HCT116 (cell line): Measurements from ENCODE around the gene LRIF1. TPM values are rescaled to one million over a fixed set of nuclear protein-coding genes. Genes with fewer than 3 reads are reported as not detected.
A peak's percentile ranks its signal among the peaks of the same experiment; 100 is the strongest.

Experiments used
- ATAC-seq: fragments of 200-7000 bp; cut with Tn5 transposase; 2 replicates; pipeline ENCODE4 v1.9.1; 2020; ENCODE audit warnings: mild to moderate bottlenecking, moderate library complexity
- BruUV-seq: library from RNA; stranded (reverse); fragments of 400-500 nt; replicated peaks from 2 replicates; lab custom pipeline; 2021; lab: Mats Ljungman, UMichigan
- CTCF ChIA-PET: fragments of 300-600 bp; sonication (Branson Sonifier 250); formaldehyde crosslinking; loops from one replicate; lab custom pipeline; 2021; ENCODE audit warnings: antibody characterized with exemption; lab: Charles Lee
- POLR2A ChIA-PET: fragments of 300-600, 350-600 bp; sonication (Branson Sonifier 250); formaldehyde crosslinking; loops from one replicate; lab custom pipeline; 2021; ENCODE audit warnings: antibody characterized with exemption; lab: Charles Lee
- RAD21 ChIA-PET, 2 experiments: fragments of 300-600 bp; sonication (Branson Sonifier 250); formaldehyde crosslinking; loops; one replicate each; lab custom pipeline; 2023; ENCODE audit warnings: low total read pairs in 2 of 2; ENCODE audit not compliant: uncharacterized antibody in 2 of 2, unreplicated experiment in 2 of 2, low non-redundant PET in 1 of 2; lab: Charles Lee
- DNase-seq: peaks from one replicate; pipeline ENCODE4 v3.0.0-alpha.2; 2010; ENCODE audit warnings: low read depth, low spot score
- H2AFZ ChIP-seq: fragments of 200-600 bp; shearing (Covaris generic), sonication (generic); 2 replicates; pipeline ENCODE4 v1.6.1; 2017; ENCODE audit warnings: low read depth, mixed run types, mixed read lengths, antibody characterized with exemption, low read length; ENCODE audit not compliant: poor library complexity, severe bottlenecking
- H3K27ac ChIP-seq: 2 replicates; pipeline ENCODE4 v1.5.1; 2012; ENCODE audit warnings: low read depth, low read length
- H3K27me3 ChIP-seq: fragments of 200-600 bp; sonication (generic); 2 replicates; pipeline ENCODE4 v1.6.1; 2016; ENCODE audit warnings: mixed run types, low read length, mixed read lengths; ENCODE audit not compliant: insufficient read depth
- H3K36me3 ChIP-seq, 2 experiments: fragments of 200-500 bp in 1 of 2; fragments of 200-600 bp in 1 of 2; sonication (Bioruptor generic) in 1 of 2; sonication (generic) in 1 of 2; 2 replicates each; pipeline versions ENCODE4 v1.5.1 to v1.6.1; 2014 to 2016; ENCODE audit warnings: low read length in 2 of 2, inconsistent platforms in 1 of 2, mixed read lengths in 1 of 2, mixed run types in 1 of 2; ENCODE audit not compliant: insufficient read depth in 2 of 2, control insufficient read depth in 1 of 2
- H3K4me1 ChIP-seq, 2 experiments: fragments of 200-600 bp in 1 of 2; sonication (generic) in 1 of 2; 2 replicates each; pipeline versions ENCODE4 v1.5.1 to v1.6.1; 2012 to 2017; ENCODE audit warnings: low read length in 2 of 2, inconsistent platforms in 1 of 2, mild to moderate bottlenecking in 1 of 2, mixed read lengths in 1 of 2, mixed run types in 1 of 2, moderate library complexity in 1 of 2; ENCODE audit not compliant: insufficient read depth in 2 of 2, control insufficient read depth in 1 of 2
- H3K4me2 ChIP-seq: fragments of 200-600 bp; sonication (generic); 2 replicates; pipeline ENCODE4 v1.6.1; 2017; ENCODE audit warnings: mixed run types, low read length, mixed read lengths
- H3K4me3 ChIP-seq, 2 experiments: fragments of 200-600 bp in 1 of 2; sonication (generic) in 1 of 2; replicated peaks in 1 of 2; 2 replicates each; pipeline ENCODE4 v1.5.1; 2011 to 2016; ENCODE audit warnings: low read length in 2 of 2, control low read depth in 1 of 2, low read depth in 1 of 2, mild to moderate bottlenecking in 1 of 2, mixed read lengths in 1 of 2, mixed run types in 1 of 2
- H3K79me2 ChIP-seq: fragments of 200-600 bp; sonication (generic); 2 replicates; pipeline ENCODE4 v1.6.1; 2017; ENCODE audit warnings: mild to moderate bottlenecking, mixed run types, low read length, moderate library complexity, mixed read lengths; ENCODE audit not compliant: insufficient read depth
- H3K9ac ChIP-seq: fragments of 200-600 bp; sonication (generic); 2 replicates; pipeline ENCODE4 v1.6.1; 2016; ENCODE audit warnings: low read length, mixed read lengths
- H3K9me2 ChIP-seq: fragments of 200-600 bp; sonication (generic), shearing (Covaris generic); 2 replicates; pipeline ENCODE4 v1.6.1; 2017; ENCODE audit warnings: mixed run types, mild to moderate bottlenecking, moderate library complexity; ENCODE audit not compliant: insufficient read depth
- H3K9me3 ChIP-seq, 2 experiments: fragments of 200-500 bp in 1 of 2; fragments of 200-600 bp in 1 of 2; sonication (Bioruptor generic) in 1 of 2; sonication (generic) in 1 of 2; 2 replicates each; pipeline ENCODE4 v1.6.1; 2014 to 2017; ENCODE audit warnings: low read length in 2 of 2, mixed read lengths in 2 of 2, inconsistent platforms in 1 of 2, low read depth in 1 of 2, mild to moderate bottlenecking in 1 of 2, mixed run types in 1 of 2, moderate library complexity in 1 of 2; ENCODE audit not compliant: control insufficient read depth in 1 of 2, insufficient read depth in 1 of 2
- H4K20me1 ChIP-seq: fragments of 200-600 bp; sonication (generic), shearing (Covaris generic); 2 replicates; pipeline ENCODE4 v1.6.1; 2017; ENCODE audit warnings: mixed run types, mild to moderate bottlenecking, moderate library complexity; ENCODE audit not compliant: insufficient read depth
- EGR1 ChIP-seq: IDR thresholded peaks from 2 replicates; pipeline ENCODE4 v1.6.1; 2012; ENCODE audit warnings: low read depth
- FOSL1 ChIP-seq: IDR thresholded peaks from 2 replicates; pipeline ENCODE4 v1.6.1; 2012; ENCODE audit warnings: low read depth
- JUND ChIP-seq: IDR thresholded peaks from 2 replicates; pipeline ENCODE4 v1.6.1; 2012
- POLR2AphosphoS5 ChIP-seq: IDR thresholded peaks from 2 replicates; pipeline ENCODE4 v1.6.1; 2011; ENCODE audit warnings: mild to moderate bottlenecking, low read depth, low read length, moderate library complexity
- RAD21 ChIP-seq: IDR thresholded peaks from 2 replicates; pipeline ENCODE4 v1.6.1; 2012; ENCODE audit warnings: low read depth, mild to moderate bottlenecking
- SRF ChIP-seq: IDR thresholded peaks from 2 replicates; pipeline ENCODE4 v1.6.1; 2012; ENCODE audit warnings: low read depth
- TCF7L2 ChIP-seq: IDR thresholded peaks from 2 replicates; pipeline ENCODE4 v1.7.0; 2011; ENCODE audit warnings: borderline replicate concordance, inconsistent platforms; ENCODE audit not compliant: insufficient read depth, insufficient read length; ENCODE audit errors: extremely low read depth
- YY1 ChIP-seq: IDR thresholded peaks from 2 replicates; pipeline ENCODE4 v1.6.1; 2011; ENCODE audit warnings: low read length, low read depth, moderate library complexity, mild to moderate bottlenecking; ENCODE audit not compliant: insufficient replicate concordance; ENCODE audit errors: extremely low read depth
- ZFX ChIP-seq: fragments of 450-650 bp; IDR thresholded peaks from 2 replicates; pipeline ENCODE4 v1.6.1; 2017
- intact Hi-C: fragments of 100-400 bp; cut with micrococcal nuclease; formaldehyde crosslinking; loops from 2 replicates; pipeline ENCODE4 v1.10.0; 2022
- total RNA-seq: library from RNA; stranded (reverse); gene quantifications from one replicate; pipeline ENCODE4 v1.2.1, GENCODE V29; 2021; ENCODE audit not compliant: unreplicated experiment
- TF ChIP-seq, protein P1 (sequence below): IDR thresholded peaks from 2 replicates; pipeline ENCODE4 v1.6.1; 2012
- TF ChIP-seq, protein P2 (sequence below): IDR thresholded peaks from 2 replicates; pipeline ENCODE4 v1.6.1; 2011; ENCODE audit warnings: mild to moderate bottlenecking, low read length, moderate library complexity; ENCODE audit not compliant: insufficient replicate concordance; ENCODE audit errors: extremely low read depth
- TF ChIP-seq, protein P3 (sequence below): IDR thresholded peaks from 2 replicates; pipeline ENCODE4 v1.6.1; 2012; ENCODE audit warnings: low read depth

The LRIF1 gene
- total RNA-seq, 1 experiment from 2014 or later, result 21.8 TPM

DNA sequence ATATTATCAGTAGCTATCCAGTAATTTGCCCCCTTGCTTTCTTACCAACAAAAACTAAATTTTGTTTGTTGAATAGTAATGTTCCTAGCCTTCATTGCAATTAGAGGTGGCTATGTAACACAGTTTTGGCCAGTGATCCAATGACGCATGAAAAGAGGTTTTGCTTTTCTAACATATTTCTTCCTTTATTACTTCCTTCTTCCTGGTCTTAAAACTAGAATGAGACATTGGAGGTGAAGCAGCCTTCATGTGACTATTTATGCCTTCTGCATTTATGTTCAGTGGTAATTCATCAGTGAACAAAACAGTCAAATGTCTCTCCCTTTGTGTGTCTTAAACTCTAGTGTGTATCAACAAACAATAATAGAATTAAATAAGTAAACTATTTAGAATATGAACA, 35.5 kb downstream of the LRIF1 start:
- Histone ChIP-seq H3K27me3 (no peaks in the 10 kb centered on the region), H2AFZ (peak overlapping the region; percentile 95), H3K9me2 (no peaks in the 10 kb centered on the region), H3K4me2 (peak overlapping the region; percentile 42; the same call in 1 of the 2 replicates), H3K36me3 (no peaks in the 10 kb centered on the region), H4K20me1 (no peaks in the 10 kb centered on the region), H3K27ac (no peak overlapping the region), H3K4me1 (peaks cover 8 to 12% of the 10 kb centered on the region in 2 experiments; a peak in 3 of 4 replicates), H3K4me3 (no peak overlapping the region), H3K9ac (no peak overlapping the region), H3K79me2 (no peaks in the 10 kb centered on the region), H3K9me3 (no peaks in the 10 kb centered on the region)
- CTCF ChIA-PET, result no interaction called here
- TF ChIP-seq, protein P1, sequence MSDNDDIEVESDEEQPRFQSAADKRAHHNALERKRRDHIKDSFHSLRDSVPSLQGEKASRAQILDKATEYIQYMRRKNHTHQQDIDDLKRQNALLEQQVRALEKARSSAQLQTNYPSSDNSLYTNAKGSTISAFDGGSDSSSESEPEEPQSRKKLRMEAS, result no peak
- TF ChIP-seq SRF (no peak), YY1 (no peak), EGR1 (no peak), JUND (no peak), ZFX (no peak), POLR2AphosphoS5 (no peak), TCF7L2 (no peak)
- BruUV-seq, result no TSS peak
- RAD21 ChIA-PET, result no interaction called here
- POLR2A ChIA-PET, result interaction anchor here (1.2 to 1.4 kb wide), 2 partner anchors 8 to 36 kb away, joined by 3 read pairs; no protein-coding TSS in a partner anchor
- DNase-seq, result no peak
- intact Hi-C loops, result no loop called here
- no peak for ATAC-seq

- Histone ChIP-seq H3K36me3 (no peaks in the 10 kb centered on the region), H2AFZ (peak overlapping the region; percentile 95), H3K27me3 (no peaks in the 10 kb centered on the region), H3K4me3 (peak overlapping the region in 1 of 2 experiments; percentile 5; a peak in 1 of 4 replicates), H3K4me2 (peak overlapping the region; percentile 42), H3K27ac (no peak overlapping the region), H4K20me1 (no peaks in the 10 kb centered on the region), H3K9me2 (no peaks in the 10 kb centered on the region), H3K9ac (no peak overlapping the region), H3K4me1 (peaks cover 8 to 12% of the 10 kb centered on the region in 2 experiments; a peak in 3 of 4 replicates), H3K9me3 (no peaks in the 10 kb centered on the region), H3K79me2 (no peaks in the 10 kb centered on the region)
- peak; percentile 43 for DNase-seq
- intact Hi-C loops, result no loop called here
- peak; percentile 86 for ATAC-seq
- TF ChIP-seq, protein P2, sequence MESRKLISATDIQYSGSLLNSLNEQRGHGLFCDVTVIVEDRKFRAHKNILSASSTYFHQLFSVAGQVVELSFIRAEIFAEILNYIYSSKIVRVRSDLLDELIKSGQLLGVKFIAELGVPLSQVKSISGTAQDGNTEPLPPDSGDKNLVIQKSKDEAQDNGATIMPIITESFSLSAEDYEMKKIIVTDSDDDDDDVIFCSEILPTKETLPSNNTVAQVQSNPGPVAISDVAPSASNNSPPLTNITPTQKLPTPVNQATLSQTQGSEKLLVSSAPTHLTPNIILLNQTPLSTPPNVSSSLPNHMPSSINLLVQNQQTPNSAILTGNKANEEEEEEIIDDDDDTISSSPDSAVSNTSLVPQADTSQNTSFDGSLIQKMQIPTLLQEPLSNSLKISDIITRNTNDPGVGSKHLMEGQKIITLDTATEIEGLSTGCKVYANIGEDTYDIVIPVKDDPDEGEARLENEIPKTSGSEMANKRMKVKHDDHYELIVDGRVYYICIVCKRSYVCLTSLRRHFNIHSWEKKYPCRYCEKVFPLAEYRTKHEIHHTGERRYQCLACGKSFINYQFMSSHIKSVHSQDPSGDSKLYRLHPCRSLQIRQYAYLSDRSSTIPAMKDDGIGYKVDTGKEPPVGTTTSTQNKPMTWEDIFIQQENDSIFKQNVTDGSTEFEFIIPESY, result no peak
- no peak for TF ChIP-seq RAD21
- peak; percentile 75 for TF ChIP-seq TCF7L2
- peak; percentile 61 for TF ChIP-seq FOSL1
- peak; percentile 83 for TF ChIP-seq YY1
- TF ChIP-seq JUND, result peak; percentile 66
- TF ChIP-seq, protein P3, sequence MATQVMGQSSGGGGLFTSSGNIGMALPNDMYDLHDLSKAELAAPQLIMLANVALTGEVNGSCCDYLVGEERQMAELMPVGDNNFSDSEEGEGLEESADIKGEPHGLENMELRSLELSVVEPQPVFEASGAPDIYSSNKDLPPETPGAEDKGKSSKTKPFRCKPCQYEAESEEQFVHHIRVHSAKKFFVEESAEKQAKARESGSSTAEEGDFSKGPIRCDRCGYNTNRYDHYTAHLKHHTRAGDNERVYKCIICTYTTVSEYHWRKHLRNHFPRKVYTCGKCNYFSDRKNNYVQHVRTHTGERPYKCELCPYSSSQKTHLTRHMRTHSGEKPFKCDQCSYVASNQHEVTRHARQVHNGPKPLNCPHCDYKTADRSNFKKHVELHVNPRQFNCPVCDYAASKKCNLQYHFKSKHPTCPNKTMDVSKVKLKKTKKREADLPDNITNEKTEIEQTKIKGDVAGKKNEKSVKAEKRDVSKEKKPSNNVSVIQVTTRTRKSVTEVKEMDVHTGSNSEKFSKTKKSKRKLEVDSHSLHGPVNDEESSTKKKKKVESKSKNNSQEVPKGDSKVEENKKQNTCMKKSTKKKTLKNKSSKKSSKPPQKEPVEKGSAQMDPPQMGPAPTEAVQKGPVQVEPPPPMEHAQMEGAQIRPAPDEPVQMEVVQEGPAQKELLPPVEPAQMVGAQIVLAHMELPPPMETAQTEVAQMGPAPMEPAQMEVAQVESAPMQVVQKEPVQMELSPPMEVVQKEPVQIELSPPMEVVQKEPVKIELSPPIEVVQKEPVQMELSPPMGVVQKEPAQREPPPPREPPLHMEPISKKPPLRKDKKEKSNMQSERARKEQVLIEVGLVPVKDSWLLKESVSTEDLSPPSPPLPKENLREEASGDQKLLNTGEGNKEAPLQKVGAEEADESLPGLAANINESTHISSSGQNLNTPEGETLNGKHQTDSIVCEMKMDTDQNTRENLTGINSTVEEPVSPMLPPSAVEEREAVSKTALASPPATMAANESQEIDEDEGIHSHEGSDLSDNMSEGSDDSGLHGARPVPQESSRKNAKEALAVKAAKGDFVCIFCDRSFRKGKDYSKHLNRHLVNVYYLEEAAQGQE, result no peak
- no TSS peak for BruUV-seq
- POLR2A ChIA-PET, result interaction anchor here (1.2 to 1.4 kb wide), 2 partner anchors 9 to 37 kb away, joined by 3 read pairs; no protein-coding TSS in a partner anchor
- CTCF ChIA-PET, result no interaction called here
- RAD21 ChIA-PET, result no interaction called here
Measured at GRCh38 chr1:110927484-110928075, 36.1 kb downstream of the LRIF1 start.
